Testis (tissue), 3 donors: ENCODE measurements around the gene FDXR. TPM values are rescaled to one million over a fixed set of nuclear protein-coding genes. Genes with fewer than 3 reads are reported as not detected.

Experiments used
- DNase-seq: peaks from one replicate; pipeline ENCODE4 v3.0.0-alpha.2; 2019
- H3K27ac ChIP-seq, 2 donors: fragments of 200-600 bp; sonication (generic); one replicate each; pipeline ENCODE4 v1.5.1; 2019
- H3K27me3 ChIP-seq: fragments of 200-600 bp; sonication (generic); one replicate; pipeline ENCODE4 v1.5.1; 2019
- H3K36me3 ChIP-seq: fragments of 200-600 bp; sonication (generic); one replicate; pipeline ENCODE4 v1.5.1; 2017; ENCODE audit warnings: low read depth; ENCODE audit errors: missing control alignments
- H3K4me1 ChIP-seq: fragments of 200-600 bp; sonication (generic); one replicate; pipeline ENCODE4 v1.5.1; 2019
- H3K4me3 ChIP-seq, 2 donors: fragments of 200-600 bp; sonication (generic); one replicate each; pipeline ENCODE4 v1.5.1; 2017 to 2019
- H3K9me3 ChIP-seq: fragments of 200-600 bp; sonication (generic); one replicate; pipeline ENCODE4 v1.5.1; 2017
- POLR2A ChIP-seq: fragments of 450-650 bp; IDR thresholded peaks from one replicate; pipeline ENCODE4 v1.6.1; 2017; ENCODE audit warnings: antibody characterized with exemption, mild to moderate bottlenecking, moderate library complexity
- WGBS, 2 donors: methylation state at CpG; one replicate each; pipeline ENCODE4 v1.1.5; 2018; 5-methylcytosine and 5-hydroxymethylcytosine counted together
- intact Hi-C: fragments of 100-400 bp; cut with DNase I; formaldehyde crosslinking; loops from one replicate; pipeline ENCODE4 v1.15.1; 2023; ENCODE audit warnings: low total_unique reads
- polyA plus RNA-seq: library from polyadenylated mRNA; stranded (reverse); fragments of 350-450 nt; fragmentation: Illumina TruSeq; extraction: RNeasy Lipid Tissue Mini Kit (QIAGEN cat#74804); gene quantifications from one replicate; pipeline ENCODE4 v1.2.3, GENCODE V29; 2014; ENCODE audit warnings: low read depth, low replicate concordance; ENCODE audit not compliant: insufficient read depth
- total RNA-seq, 2 donors: library from RNA; depleted of rRNA; stranded (reverse); fragments of >200 nt; gene quantifications; one replicate each; pipeline ENCODE4 v1.2.3, GENCODE V29; 2016
- TF ChIP-seq, protein P1 (sequence below), 3 experiments: fragments of 450-650 bp in 2 of 3; fragments of 200-600 bp in 1 of 3; sonication (generic) in 1 of 3; IDR thresholded peaks; one replicate each; pipeline ENCODE4 v1.5.1; 2016 to 2019; ENCODE audit warnings: antibody characterized with exemption in 3 of 3, mild to moderate bottlenecking in 2 of 3, moderate library complexity in 1 of 3

Gene FDXR
- total and polyA plus RNA-seq, 3 donors from 2014 or later, result 97.1 to 216 (median 204) TPM

DNA sequence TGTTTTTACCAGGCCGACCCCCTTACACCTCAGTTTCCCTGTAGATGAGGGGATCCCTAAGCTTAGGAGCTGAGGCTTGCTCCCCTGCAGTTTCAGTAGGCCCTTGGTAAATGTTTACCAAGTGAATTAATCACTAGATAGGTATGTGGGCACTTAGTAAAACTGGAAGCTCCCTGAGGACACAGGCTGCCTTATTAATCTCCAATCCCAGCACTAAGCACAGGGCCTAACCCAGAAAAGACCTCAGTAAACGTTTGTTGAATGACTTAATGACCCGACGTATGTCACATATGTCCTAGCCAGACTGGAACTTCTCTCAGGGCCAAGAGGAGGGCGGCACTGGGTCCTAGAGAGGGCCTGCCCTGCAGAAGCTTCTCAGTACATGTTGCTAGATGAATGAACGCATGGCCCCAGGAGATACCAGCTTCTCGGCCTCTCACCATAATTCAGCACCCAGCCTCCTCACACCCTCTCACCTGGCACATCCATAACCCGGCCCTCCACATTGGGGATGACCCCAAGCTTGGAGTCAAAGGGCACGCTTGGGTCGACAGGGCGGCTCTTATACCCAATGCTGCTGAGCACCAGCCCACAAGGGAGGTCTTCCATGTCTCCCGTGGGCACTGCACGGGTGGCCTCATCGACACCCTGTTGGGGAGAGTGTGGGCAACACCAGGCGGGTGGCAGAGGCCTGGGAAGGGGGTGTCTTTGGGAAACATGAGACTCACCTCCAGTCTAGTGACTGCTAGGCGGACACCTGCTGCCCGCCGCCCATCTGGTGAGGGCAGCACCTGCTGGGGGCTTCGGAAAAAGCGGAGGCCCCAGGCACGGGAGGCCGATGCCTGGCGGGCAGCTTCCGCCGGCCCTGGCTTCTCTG is 9.1 kb downstream of the FDXR start:
- Histone ChIP-seq H3K27me3 (no peaks in the 10 kb centered on the region), H3K4me1 (peaks cover 26% of the 10 kb centered on the region), H3K9me3 (no peaks in the 10 kb centered on the region)

DNA sequence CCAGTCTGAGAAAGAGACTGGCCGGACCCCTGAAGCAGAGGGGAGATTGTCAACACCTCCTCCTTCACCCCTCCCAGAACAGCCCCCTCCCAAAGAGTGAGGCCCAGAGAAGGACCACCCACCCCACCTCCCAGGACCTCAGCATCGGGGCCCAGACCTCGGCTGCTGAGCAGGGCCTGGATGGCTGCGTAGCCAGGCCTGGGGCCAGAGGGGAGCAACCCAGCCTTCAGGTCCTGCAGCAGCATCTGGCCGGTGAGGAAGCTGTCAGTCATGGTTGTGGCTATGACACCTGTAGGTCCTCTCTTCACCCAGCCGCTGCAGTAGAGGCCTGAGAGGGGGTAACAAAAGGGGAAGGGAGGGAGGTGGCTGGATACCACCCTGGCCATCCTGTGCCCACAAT is 9.9 kb downstream of the FDXR start:
- Histone ChIP-seq H3K27me3 (no peaks in the 10 kb centered on the region), H3K4me1 (peaks cover 19% of the 10 kb centered on the region), H3K9me3 (no peaks in the 10 kb centered on the region), H3K4me3 (no peak overlapping the region), H3K36me3 (no peaks in the 10 kb centered on the region), H3K27ac (no peak overlapping the region)
- TF ChIP-seq, protein P1, sequence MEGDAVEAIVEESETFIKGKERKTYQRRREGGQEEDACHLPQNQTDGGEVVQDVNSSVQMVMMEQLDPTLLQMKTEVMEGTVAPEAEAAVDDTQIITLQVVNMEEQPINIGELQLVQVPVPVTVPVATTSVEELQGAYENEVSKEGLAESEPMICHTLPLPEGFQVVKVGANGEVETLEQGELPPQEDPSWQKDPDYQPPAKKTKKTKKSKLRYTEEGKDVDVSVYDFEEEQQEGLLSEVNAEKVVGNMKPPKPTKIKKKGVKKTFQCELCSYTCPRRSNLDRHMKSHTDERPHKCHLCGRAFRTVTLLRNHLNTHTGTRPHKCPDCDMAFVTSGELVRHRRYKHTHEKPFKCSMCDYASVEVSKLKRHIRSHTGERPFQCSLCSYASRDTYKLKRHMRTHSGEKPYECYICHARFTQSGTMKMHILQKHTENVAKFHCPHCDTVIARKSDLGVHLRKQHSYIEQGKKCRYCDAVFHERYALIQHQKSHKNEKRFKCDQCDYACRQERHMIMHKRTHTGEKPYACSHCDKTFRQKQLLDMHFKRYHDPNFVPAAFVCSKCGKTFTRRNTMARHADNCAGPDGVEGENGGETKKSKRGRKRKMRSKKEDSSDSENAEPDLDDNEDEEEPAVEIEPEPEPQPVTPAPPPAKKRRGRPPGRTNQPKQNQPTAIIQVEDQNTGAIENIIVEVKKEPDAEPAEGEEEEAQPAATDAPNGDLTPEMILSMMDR (IDR thresholded peaks at IDR 0.05), result no peak
- no peak for TF ChIP-seq POLR2A
- WGBS, 2 donors, result 78 to 82% methylated on average over 2 to 6 of the region's 6 CpGs
- intact Hi-C loops, result loop anchor here (5.0 kb wide), 1 partner anchor 66 kb away; no protein-coding TSS in a partner anchor
- no peak for DNase-seq

More for the DNA sequence above, 9.1 kb downstream of the FDXR start:
- Histone ChIP-seq H3K36me3 (no peaks in the 10 kb centered on the region), H3K27ac (no peak overlapping the region), H3K4me3 (no peak overlapping the region)
- no peak for DNase-seq
- TF ChIP-seq, protein P1 (IDR thresholded peaks at IDR 0.05), result no peak
- WGBS, 2 donors, result 88 to 89% methylated on average over 15 to 25 of the region's 25 CpGs
- intact Hi-C loops, result loop anchor here (5.0 kb wide), 1 partner anchor 66 kb away; no protein-coding TSS in a partner anchor

DNA sequence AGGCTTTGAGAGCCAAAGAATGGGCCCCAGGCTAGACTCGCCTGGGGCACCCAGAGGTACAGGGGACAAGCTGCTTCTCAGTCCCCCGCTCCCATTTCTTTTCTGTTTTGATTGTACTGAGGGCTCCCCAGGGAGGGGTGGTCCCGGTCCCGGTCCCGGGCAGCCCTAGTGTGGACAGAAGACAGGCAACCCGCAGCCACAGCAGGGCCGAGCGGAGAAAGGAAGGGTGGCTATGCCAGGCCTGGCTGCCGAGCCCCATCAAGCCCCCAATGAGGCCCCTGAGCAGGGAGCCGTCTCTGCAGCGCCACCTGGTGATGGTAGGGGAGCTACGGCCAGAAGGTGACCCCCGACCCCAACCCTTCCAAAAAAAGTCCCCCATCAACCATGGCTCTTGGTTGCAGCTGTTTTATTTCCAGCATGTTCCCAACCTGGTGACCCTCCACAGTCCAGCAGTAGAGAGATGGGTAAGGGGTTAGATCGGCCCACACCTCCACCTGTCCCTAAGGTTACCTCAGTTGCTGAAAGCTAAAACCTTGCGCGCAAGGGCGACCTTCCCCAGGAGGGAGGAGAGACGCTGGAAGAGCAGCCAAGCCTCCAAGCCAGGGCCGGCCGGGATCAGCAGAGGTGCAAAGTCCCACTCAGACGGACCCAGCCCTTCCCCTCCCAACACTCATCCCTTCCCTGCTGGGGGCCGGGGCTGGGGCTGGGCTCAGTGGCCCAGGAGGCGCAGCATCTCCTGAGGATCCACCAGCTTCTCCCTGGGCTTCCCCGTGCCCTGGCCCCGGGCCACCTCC is 10.5 kb downstream of the FDXR start:
- H3K4me1 ChIP-seq, result peaks cover 13% of the 10 kb centered on the region
- intact Hi-C loops, result loop anchor here (5.0 kb wide), 1 partner anchor 65 kb away; no protein-coding TSS in a partner anchor
- 41% methylated on average over 25 of the region's 25 CpGs for WGBS, 2 donors

DNA sequence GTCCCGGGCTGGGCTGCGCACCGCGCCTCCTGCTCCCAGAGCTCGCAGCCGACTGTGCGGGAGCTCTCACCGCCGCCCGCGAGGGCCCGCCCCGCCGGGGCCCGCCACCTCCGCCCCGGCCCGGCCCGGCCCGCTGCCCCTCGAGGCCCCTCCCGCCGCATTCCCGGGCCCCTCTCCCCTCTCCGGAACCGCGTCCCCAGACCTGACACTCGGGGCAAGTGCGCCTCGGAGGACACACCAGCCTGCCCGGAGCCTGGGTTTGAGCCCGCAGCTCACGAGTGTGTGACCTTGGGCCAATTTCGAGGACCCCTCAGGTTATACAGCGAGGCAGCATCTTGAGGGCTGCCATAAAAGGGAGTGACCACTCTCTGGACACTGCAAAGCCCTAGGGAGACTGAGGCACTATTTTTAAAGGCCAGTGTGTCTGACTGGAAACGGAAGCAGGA is 11.1 kb downstream of the FDXR start:
- WGBS, 2 donors, result 14 to 17% methylated on average over 15 to 29 of the region's 36 CpGs
- DNase-seq, result no peak

More for the DNA sequence above, 10.5 kb downstream of the FDXR start:
- Histone ChIP-seq H3K4me3 (peak overlapping the region in 1 of 2 donors; percentile 9), H3K9me3 (no peaks in the 10 kb centered on the region), H3K27ac (no peak overlapping the region), H3K27me3 (no peaks in the 10 kb centered on the region), H3K36me3 (no peaks in the 10 kb centered on the region)
- TF ChIP-seq POLR2A, result no peak
- TF ChIP-seq, protein P1 (IDR thresholded peaks at IDR 0.05), result peak; percentile 13 to 54 (median 52)
- peak; percentile 53 for DNase-seq

More for the DNA sequence above, 11.1 kb downstream of the FDXR start:
- TF ChIP-seq POLR2A, result no peak
- TF ChIP-seq, protein P1 (IDR thresholded peaks at IDR 0.05), result no peak
- Histone ChIP-seq H3K4me3 (peak overlapping the region in 1 of 2 donors; percentile 9), H3K27ac (no peak overlapping the region), H3K4me1 (peaks cover 12% of the 10 kb centered on the region), H3K36me3 (no peaks in the 10 kb centered on the region), H3K9me3 (no peaks in the 10 kb centered on the region), H3K27me3 (no peaks in the 10 kb centered on the region)
- intact Hi-C loops, result loop anchor here (5.0 kb wide), 1 partner anchor 64 kb away; no protein-coding TSS in a partner anchor
